ENCODE data around the gene SPHK2. TPM values are rescaled to one million over a fixed set of nuclear protein-coding genes. Genes with fewer than 3 reads are reported as not detected.

SPHK2 gene
- total and polyA plus RNA-seq, 3 donors from 2014 or later = 31.2 to 47.6 (median 43.1) TPM

GRCh38 chr19:48638831-48639381 lies 19.6 kb downstream of the SPHK2 start:
- 60 to 65% methylated on average over 16 of the region's 16 CpGs for WGBS, 2 donors
- no peak for TF ChIP-seq CTCF (IDR thresholded peaks at IDR 0.05)
- TF ChIP-seq POLR2A (IDR thresholded peaks at IDR 0.05) = no peak
- H3K36me3 ChIP-seq (ENCODE audit: low read depth, missing control alignments) = no peaks in the 10 kb centered on the region
- H3K27me3 ChIP-seq = no peaks in the 10 kb centered on the region
- peak overlapping the region in 1 of 2 donors; percentile 72 for H3K4me3 ChIP-seq
- peak overlapping the region; percentile 98 to 99 for H3K27ac ChIP-seq
- DNase-seq = no peak
- intact Hi-C loops (cut with DNase I; ENCODE audit: low total_unique reads) = no loop called here
- peaks cover 17% of the 10 kb centered on the region for H3K4me1 ChIP-seq
- no peaks in the 10 kb centered on the region for H3K9me3 ChIP-seq

- TF ChIP-seq CTCF (IDR thresholded peaks at IDR 0.05) = no peak
- TF ChIP-seq POLR2A (IDR thresholded peaks at IDR 0.05) = no peak
- Histone ChIP-seq H3K27me3 (no peaks in the 10 kb centered on the region), H3K4me1 (peaks cover 18% of the 10 kb centered on the region), H3K36me3 (ENCODE audit: low read depth, missing control alignments) (no peaks in the 10 kb centered on the region), H3K4me3 (no peak overlapping the region), H3K27ac (no peak overlapping the region), H3K9me3 (no peaks in the 10 kb centered on the region)
- intact Hi-C loops (cut with DNase I; ENCODE audit: low total_unique reads) = loop anchor here (10.0 kb wide), 1 partner anchor 205 kb away; no protein-coding TSS in a partner anchor
- 47 to 59% methylated on average over 29 to 33 of the region's 33 CpGs for WGBS, 2 donors
- no peak for DNase-seq
Measured at GRCh38 chr19:48639483-48640375, 20.4 kb downstream of the SPHK2 start.

- TF ChIP-seq POLR2A (IDR thresholded peaks at IDR 0.05) = no peak
- TF ChIP-seq CTCF (IDR thresholded peaks at IDR 0.05) = no peak
- H3K27me3 ChIP-seq = no peaks in the 10 kb centered on the region
Measured at GRCh38 chr19:48641850-48642249, 22.5 kb downstream of the SPHK2 start.

GRCh38 chr19:48642862-48643261 lies 23.6 kb downstream of the SPHK2 start:
- Histone ChIP-seq H3K4me1 (peaks cover 24% of the 10 kb centered on the region), H3K36me3 (ENCODE audit: low read depth, missing control alignments) (no peaks in the 10 kb centered on the region), H3K9me3 (no peaks in the 10 kb centered on the region), H3K27me3 (no peaks in the 10 kb centered on the region), H3K4me3 (no peak overlapping the region), H3K27ac (no peak overlapping the region)
- 88 to 89% methylated on average over 5 of the region's 5 CpGs for WGBS, 2 donors
- no peak for DNase-seq
- intact Hi-C loops (cut with DNase I; ENCODE audit: low total_unique reads) = loop anchor here (10.0 kb wide), 1 partner anchor 202 kb away; no protein-coding TSS in a partner anchor
- TF ChIP-seq POLR2A (IDR thresholded peaks at IDR 0.05) = no peak
- no peak for TF ChIP-seq CTCF (IDR thresholded peaks at IDR 0.05)

More at GRCh38 chr19:48641850-48642249, 22.5 kb downstream of the SPHK2 start:
- Histone ChIP-seq H3K4me3 (no peak overlapping the region), H3K9me3 (no peaks in the 10 kb centered on the region), H3K36me3 (ENCODE audit: low read depth, missing control alignments) (no peaks in the 10 kb centered on the region), H3K4me1 (peaks cover 24% of the 10 kb centered on the region), H3K27ac (no peak overlapping the region)
- intact Hi-C loops (cut with DNase I; ENCODE audit: low total_unique reads) = loop anchor here (10.0 kb wide), 1 partner anchor 203 kb away; no protein-coding TSS in a partner anchor
- no peak for DNase-seq
- WGBS, 2 donors = 97 to 100% methylated on average over 2 of the region's 2 CpGs
